Body of pancreas (tissue), 4 donors: ENCODE results near the gene PTGFRN.

Source experiments
- CTCF ChIP-seq, 7 experiments: fragments of 450-650 bp in 4 of 7; fragments of 200-600 bp in 3 of 7; sonication (generic) in 3 of 7; IDR thresholded peaks; one replicate each; pipeline ENCODE4 v1.5.1; 2016 to 2019; ENCODE audit warnings: antibody characterized with exemption in 7 of 7
- POLR2A ChIP-seq, 3 donors: fragments of 450-650 bp; IDR thresholded peaks; one replicate each; pipeline ENCODE4 v1.6.1; 2016; ENCODE audit warnings: antibody characterized with exemption in 3 of 3, mild to moderate bottlenecking in 2 of 3

- no peak for TF ChIP-seq CTCF (IDR thresholded peaks at IDR 0.05)
- TF ChIP-seq POLR2A (IDR thresholded peaks at IDR 0.05): no peak
Measured at GRCh38 chr1:116908820-116909511, 750 bp upstream of the PTGFRN start.
